ENCODE results near the gene SMAD6. TPM values are rescaled to one million over a fixed set of nuclear protein-coding genes. Genes with fewer than 3 reads are reported as not detected.
A peak's percentile ranks its signal among the peaks of the same experiment; 100 is the strongest.

The SMAD6 gene
- total and polyA plus RNA-seq, 9 of the 15 experiments (the other 6 are each of a cell fraction or from before 2014, with no cell fraction given), result 0.10 to 15.5 (median 3.7) TPM

DNA sequence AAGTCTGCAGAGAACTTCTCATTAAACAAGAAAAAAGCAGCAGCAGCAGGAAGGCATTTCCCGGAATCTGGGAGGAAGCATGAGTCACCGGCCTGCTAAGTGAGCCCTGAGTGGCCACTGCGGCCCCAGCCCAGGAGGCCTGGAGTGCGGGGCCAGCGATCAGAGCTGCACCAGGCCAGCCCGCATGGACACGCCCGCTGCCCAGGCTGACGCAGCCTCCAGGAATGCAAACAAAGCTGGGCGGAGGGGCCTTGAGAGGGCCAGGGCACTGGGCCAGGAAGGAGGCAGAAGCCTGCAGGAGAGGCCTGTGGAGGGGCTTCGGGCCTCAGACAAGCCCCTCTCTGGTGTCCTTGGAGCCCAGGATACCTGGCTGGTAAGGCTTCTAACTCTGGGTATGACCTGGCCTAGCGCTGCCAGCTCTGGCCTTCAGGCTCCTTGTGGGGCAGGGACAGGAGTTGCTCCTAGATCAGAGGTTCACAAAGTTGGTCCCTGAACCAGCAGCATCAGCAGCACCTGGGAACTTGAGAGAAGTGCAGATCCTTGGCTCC lies 101.2 kb downstream of the SMAD6 start (continued):
- TF ChIP-seq MAZ (CRISPR knock-in tag; conservative IDR thresholded peaks at IDR 0.05 in 1 of 2, IDR thresholded peaks at IDR 0.05 in 1 of 2), result peak; percentile 60 to 86
- TF ChIP-seq LEF1 (IDR thresholded peaks at IDR 0.05), result peak; percentile 75; the same call in 1 of the 2 replicates
- TF ChIP-seq GABPB1 (CRISPR knock-in tag; IDR thresholded peaks at IDR 0.05), result peak; percentile 40; the same call in 1 of the 2 replicates
- peak; percentile 75 for TF ChIP-seq JUNB (CRISPR knock-in tag; conservative IDR thresholded peaks at IDR 0.05)
- TF ChIP-seq, protein P1, sequence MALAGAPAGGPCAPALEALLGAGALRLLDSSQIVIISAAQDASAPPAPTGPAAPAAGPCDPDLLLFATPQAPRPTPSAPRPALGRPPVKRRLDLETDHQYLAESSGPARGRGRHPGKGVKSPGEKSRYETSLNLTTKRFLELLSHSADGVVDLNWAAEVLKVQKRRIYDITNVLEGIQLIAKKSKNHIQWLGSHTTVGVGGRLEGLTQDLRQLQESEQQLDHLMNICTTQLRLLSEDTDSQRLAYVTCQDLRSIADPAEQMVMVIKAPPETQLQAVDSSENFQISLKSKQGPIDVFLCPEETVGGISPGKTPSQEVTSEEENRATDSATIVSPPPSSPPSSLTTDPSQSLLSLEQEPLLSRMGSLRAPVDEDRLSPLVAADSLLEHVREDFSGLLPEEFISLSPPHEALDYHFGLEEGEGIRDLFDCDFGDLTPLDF (CRISPR knock-in tag; IDR thresholded peaks at IDR 0.05), result 0 out of 2 replicates have a peak, but pooled peaks have one; percentile 23
- TF ChIP-seq SMARCE1 (IDR thresholded peaks at IDR 0.05), result peak; percentile 97
- TF ChIP-seq ESRRA (IDR thresholded peaks at IDR 0.05; ENCODE audit: borderline replicate concordance, low read depth), result peak; percentile 34; the same call in 1 of the 2 replicates
- TF ChIP-seq ZKSCAN1 (IDR thresholded peaks at IDR 0.05; ENCODE audit: low read depth, low read length), result peak; percentile 49; the same call in 1 of the 2 replicates
- no peak for TF ChIP-seq ZNF263 (CRISPR knock-in tag; IDR thresholded peaks at IDR 0.05; ENCODE audit: borderline replicate concordance)
- no peak for TF ChIP-seq KDM5B (IDR thresholded peaks at IDR 0.05; ENCODE audit: insufficient replicate concordance, low read depth, low read length)
- peak; percentile 48; the same call in 1 of the 2 replicates for TF ChIP-seq BCOR (IDR thresholded peaks at IDR 0.05)
- TF ChIP-seq MYNN (IDR thresholded peaks at IDR 0.05), result peak; percentile 92
- no peak for TF ChIP-seq MYNN (CRISPR knock-in tag; IDR thresholded peaks at IDR 0.05)
- TF ChIP-seq MYC (IDR thresholded peaks at IDR 0.05; ENCODE audit: low read depth, low read length), result peak; percentile 76
- TF ChIP-seq MYC (CRISPR knock-in tag; IDR thresholded peaks at IDR 0.05; ENCODE audit: borderline replicate concordance, low read depth), result no peak
- TF ChIP-seq SLC30A9 (CRISPR knock-in tag; IDR thresholded peaks at IDR 0.05), result no peak
- peak; percentile 62; the same call in 1 of the 2 replicates for TF ChIP-seq RNF2 (IDR thresholded peaks at IDR 0.05)
- TF ChIP-seq, protein P2, sequence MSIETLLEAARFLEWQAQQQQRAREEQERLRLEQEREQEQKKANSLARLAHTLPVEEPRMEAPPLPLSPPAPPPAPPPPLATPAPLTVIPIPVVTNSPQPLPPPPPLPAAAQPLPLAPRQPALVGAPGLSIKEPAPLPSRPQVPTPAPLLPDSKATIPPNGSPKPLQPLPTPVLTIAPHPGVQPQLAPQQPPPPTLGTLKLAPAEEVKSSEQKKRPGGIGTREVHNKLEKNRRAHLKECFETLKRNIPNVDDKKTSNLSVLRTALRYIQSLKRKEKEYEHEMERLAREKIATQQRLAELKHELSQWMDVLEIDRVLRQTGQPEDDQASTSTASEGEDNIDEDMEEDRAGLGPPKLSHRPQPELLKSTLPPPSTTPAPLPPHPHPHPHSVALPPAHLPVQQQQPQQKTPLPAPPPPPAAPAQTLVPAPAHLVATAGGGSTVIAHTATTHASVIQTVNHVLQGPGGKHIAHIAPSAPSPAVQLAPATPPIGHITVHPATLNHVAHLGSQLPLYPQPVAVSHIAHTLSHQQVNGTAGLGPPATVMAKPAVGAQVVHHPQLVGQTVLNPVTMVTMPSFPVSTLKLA (conservative IDR thresholded peaks at IDR 0.05), result peak in 1 of 2 experiments; percentile 86
- peak; percentile 84 to 87 for TF ChIP-seq NRF1 (conservative IDR thresholded peaks at IDR 0.05 in 1 of 2, IDR thresholded peaks at IDR 0.05 in 1 of 2)
- peak; percentile 93 for TF ChIP-seq MTA3 (IDR thresholded peaks at IDR 0.05; ENCODE audit: borderline replicate concordance)
- TF ChIP-seq EP300 (IDR thresholded peaks at IDR 0.05; ENCODE audit: low read length), result peak; percentile 73
- 0 out of 2 replicates have a peak, but pooled peaks have one; percentile 35 for TF ChIP-seq KLF16 (IDR thresholded peaks at IDR 0.05)
- peak; percentile 72; the same call in 1 of the 2 replicates for TF ChIP-seq SMAD4 (CRISPR knock-in tag; conservative IDR thresholded peaks at IDR 0.05)
- TF ChIP-seq SMARCA4 (IDR thresholded peaks at IDR 0.05), result peak; percentile 96
- TF ChIP-seq ZNF408 (CRISPR knock-in tag; IDR thresholded peaks at IDR 0.05; ENCODE audit: low read depth), result no peak
- TF ChIP-seq ATF1 (CRISPR knock-in tag; IDR thresholded peaks at IDR 0.05), result no peak
- peak; percentile 48; the same call in 1 of the 2 replicates for TF ChIP-seq ATF1 (tag; IDR thresholded peaks at IDR 0.05)

Measured in K562 (cell line).